OCI-LY7 (cell line): ENCODE results near the gene NAT16.

ENCODE experiments used
- EZH2phosphoT487 ChIP-seq: fragments of 200-600 bp; sonication (generic); IDR thresholded peaks from 2 replicates; pipeline ENCODE4 v1.6.1; 2018; ENCODE audit warnings: low read depth, borderline replicate concordance, mild to moderate bottlenecking, mixed run types, antibody characterized with exemption, low read length, moderate library complexity, mixed read lengths
- TF ChIP-seq, protein P1 (sequence below): fragments of 200-600 bp; sonication (generic); conservative IDR thresholded peaks from 2 replicates; pipeline ENCODE4 v1.5.1; 2014; ENCODE audit warnings: mild to moderate bottlenecking, antibody characterized with exemption, low read length, moderate library complexity, mixed read lengths

DNA sequence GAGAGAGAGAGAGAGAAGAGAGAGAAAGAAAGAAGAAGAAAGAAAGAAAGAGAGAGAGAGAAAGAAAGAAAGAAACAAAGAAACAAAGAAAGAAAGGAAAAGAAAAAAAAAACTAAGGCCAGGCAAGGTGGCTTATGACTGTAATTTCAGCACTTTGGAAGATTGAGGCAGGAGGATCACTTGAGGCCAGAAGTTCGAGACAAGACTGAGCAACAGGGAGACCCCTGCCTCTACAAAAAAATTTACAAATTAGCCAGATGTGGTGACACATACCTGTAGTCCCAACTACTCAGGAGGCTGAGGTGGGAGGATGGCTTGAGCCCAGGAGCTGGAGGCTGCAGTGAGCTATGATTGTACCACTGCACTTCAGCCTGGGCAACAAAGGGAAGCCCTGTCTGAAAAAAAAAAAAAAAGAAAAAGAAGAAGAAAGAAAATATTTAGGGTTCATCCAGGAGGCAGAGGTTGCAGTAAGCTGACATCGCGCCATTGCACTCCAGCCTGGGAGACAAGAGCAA lies 50.4 kb downstream of the NAT16 start:
- TF ChIP-seq, protein P1, sequence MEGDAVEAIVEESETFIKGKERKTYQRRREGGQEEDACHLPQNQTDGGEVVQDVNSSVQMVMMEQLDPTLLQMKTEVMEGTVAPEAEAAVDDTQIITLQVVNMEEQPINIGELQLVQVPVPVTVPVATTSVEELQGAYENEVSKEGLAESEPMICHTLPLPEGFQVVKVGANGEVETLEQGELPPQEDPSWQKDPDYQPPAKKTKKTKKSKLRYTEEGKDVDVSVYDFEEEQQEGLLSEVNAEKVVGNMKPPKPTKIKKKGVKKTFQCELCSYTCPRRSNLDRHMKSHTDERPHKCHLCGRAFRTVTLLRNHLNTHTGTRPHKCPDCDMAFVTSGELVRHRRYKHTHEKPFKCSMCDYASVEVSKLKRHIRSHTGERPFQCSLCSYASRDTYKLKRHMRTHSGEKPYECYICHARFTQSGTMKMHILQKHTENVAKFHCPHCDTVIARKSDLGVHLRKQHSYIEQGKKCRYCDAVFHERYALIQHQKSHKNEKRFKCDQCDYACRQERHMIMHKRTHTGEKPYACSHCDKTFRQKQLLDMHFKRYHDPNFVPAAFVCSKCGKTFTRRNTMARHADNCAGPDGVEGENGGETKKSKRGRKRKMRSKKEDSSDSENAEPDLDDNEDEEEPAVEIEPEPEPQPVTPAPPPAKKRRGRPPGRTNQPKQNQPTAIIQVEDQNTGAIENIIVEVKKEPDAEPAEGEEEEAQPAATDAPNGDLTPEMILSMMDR, result no peak
- no peak for TF ChIP-seq EZH2phosphoT487
